Lower lobe of right lung (tissue), 2 donors: ENCODE data around the gene ANKRD66. TPM values are rescaled to one million over a fixed set of nuclear protein-coding genes. Genes with fewer than 3 reads are reported as not detected.

Source experiments
- ATAC-seq, 2 donors: fragments of 200-7000 bp; cut with Tn5 transposase; one replicate each; pipeline ENCODE4 v1.9.1; 2020 to 2022; ENCODE audit warnings: mild to moderate bottlenecking in 2 of 2, moderate library complexity in 2 of 2
- DNase-seq: peaks from one replicate; pipeline ENCODE4 v3.0.0-alpha.2; 2020
- H3K27ac ChIP-seq: fragments of 200-600 bp; one replicate; pipeline ENCODE4 v1.8.0; 2022
- H3K27me3 ChIP-seq: fragments of 200-600 bp; one replicate; pipeline ENCODE4 v1.8.0; 2022; ENCODE audit warnings: low read depth
- H3K36me3 ChIP-seq: fragments of 200-600 bp; one replicate; pipeline ENCODE4 v1.8.0; 2022; ENCODE audit warnings: mild to moderate bottlenecking
- H3K4me1 ChIP-seq: fragments of 200-600 bp; one replicate; pipeline ENCODE4 v1.8.0; 2022
- H3K4me3 ChIP-seq: fragments of 200-600 bp; one replicate; pipeline ENCODE4 v1.8.0; 2022; ENCODE audit warnings: mild to moderate bottlenecking
- H3K9me3 ChIP-seq: fragments of 200-600 bp; one replicate; pipeline ENCODE4 v1.8.0; 2022
- CTCF ChIP-seq: fragments of 200-600 bp; IDR thresholded peaks from one replicate; pipeline ENCODE4 v1.8.0; 2022; ENCODE audit warnings: antibody characterized with exemption, mild to moderate bottlenecking
- intact Hi-C: fragments of 100-400 bp; cut with DNase I; formaldehyde crosslinking; loops from one replicate; pipeline ENCODE4 v1.11.0; 2022
- total RNA-seq: library from RNA; stranded (reverse); fragmentation: NEBNext Ultra II Directional; extraction: Animal tissue kit (Norgen Biotek cat#: 25700); gene quantifications from one replicate; pipeline ENCODE4 v1.2.1, GENCODE V29; 2021
- donor health status: DM: no; HTN: yes; CAD: no; lungs with severe emphysema.

ANKRD66 gene
- total RNA-seq, 1 donor from 2014 or later = 4.0 TPM

- Histone ChIP-seq H3K4me3 (no peak overlapping the region), H3K9me3 (no peaks in the 10 kb centered on the region), H3K4me1 (no peaks in the 10 kb centered on the region), H3K27ac (no peak overlapping the region), H3K27me3 (no peaks in the 10 kb centered on the region), H3K36me3 (no peaks in the 10 kb centered on the region)
- TF ChIP-seq CTCF = no peak
- no peak for ATAC-seq
- DNase-seq = no peak
- intact Hi-C loops = no loop called here
These were observed 42.1 kb downstream of the ANKRD66 start for GRCh38 chr6:46788791-46789190.

- intact Hi-C loops = no loop called here
- no peaks in the 10 kb centered on the region for H3K9me3 ChIP-seq
- no peak overlapping the region for H3K4me3 ChIP-seq
- DNase-seq (no peak), ATAC-seq (no peak)
- H3K27ac ChIP-seq = no peak overlapping the region
- no peak for TF ChIP-seq CTCF
- H3K27me3 ChIP-seq = no peaks in the 10 kb centered on the region
- H3K4me1 ChIP-seq = no peaks in the 10 kb centered on the region
- H3K36me3 ChIP-seq = no peaks in the 10 kb centered on the region
These were observed 43.0 kb downstream of the ANKRD66 start for GRCh38 chr6:46789434-46790354.

GRCh38 chr6:46790355-46790874 lies 43.7 kb downstream of the ANKRD66 start:
- H3K27ac ChIP-seq = no peak overlapping the region
- no peak for ATAC-seq

GRCh38 chr6:46792635-46793034 lies 45.9 kb downstream of the ANKRD66 start:
- no peaks in the 10 kb centered on the region for H3K9me3 ChIP-seq
- no peak overlapping the region for H3K27ac ChIP-seq
- no peaks in the 10 kb centered on the region for H3K4me1 ChIP-seq
- no peaks in the 10 kb centered on the region for H3K36me3 ChIP-seq
- H3K4me3 ChIP-seq = no peak overlapping the region
- intact Hi-C loops = no loop called here
- no peaks in the 10 kb centered on the region for H3K27me3 ChIP-seq
- TF ChIP-seq CTCF = no peak
- ATAC-seq (no peak), DNase-seq (no peak)

More at GRCh38 chr6:46790355-46790874, 43.7 kb downstream of the ANKRD66 start:
- intact Hi-C loops = no loop called here
- H3K4me3 ChIP-seq = no peak overlapping the region
- no peaks in the 10 kb centered on the region for H3K4me1 ChIP-seq
- H3K36me3 ChIP-seq = no peaks in the 10 kb centered on the region
- TF ChIP-seq CTCF = no peak
- no peaks in the 10 kb centered on the region for H3K9me3 ChIP-seq
- H3K27me3 ChIP-seq = no peaks in the 10 kb centered on the region
- no peak for DNase-seq

- Histone ChIP-seq H3K9me3 (no peaks in the 10 kb centered on the region), H3K4me1 (no peaks in the 10 kb centered on the region), H3K4me3 (no peak within 1 kb of the TSS), H3K27ac (no peak within 1 kb of the TSS), H3K36me3 (no peaks in the 10 kb centered on the region), H3K27me3 (no peaks in the 10 kb centered on the region)
- intact Hi-C loops = no loop called here
- DNase-seq = no peak
- no peak for TF ChIP-seq CTCF
- no peak for ATAC-seq
These were observed 46.4 kb downstream of the ANKRD66 start, which contains the start of gene MEP1A for GRCh38 chr6:46793138-46793537. Gene MEP1A (plus strand): TSS chr6:46793389. CDS start chr6:46793399, 10 bp downstream.
